ENCODE data around the gene BAIAP3.

BAIAP3 gene

GRCh38 chr16:1349351-1349750 is 15.9 kb downstream of the BAIAP3 start:
- DNase-seq: no peak

DNA sequence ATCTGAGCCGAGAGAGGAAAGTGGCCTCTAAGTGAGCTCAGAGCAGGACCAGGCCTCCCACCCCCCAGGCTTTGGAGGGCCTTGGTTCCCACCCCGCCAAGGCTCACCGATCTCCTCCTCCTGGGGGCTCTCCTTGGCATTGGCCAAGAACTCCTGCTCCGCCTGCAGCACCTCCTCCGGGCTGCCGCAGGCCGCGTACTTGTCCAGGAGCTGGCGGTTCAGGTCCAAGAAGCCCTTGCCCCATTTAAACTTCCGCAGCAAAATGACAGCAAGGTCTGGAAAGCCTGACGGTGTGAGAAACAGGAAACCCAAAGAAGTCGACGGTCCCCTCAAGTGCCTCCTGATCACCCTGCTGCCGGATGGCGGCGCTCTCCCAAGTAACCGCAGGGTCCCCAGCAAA is 16.5 kb downstream of the BAIAP3 start:
- DNase-seq: no peak

DNA sequence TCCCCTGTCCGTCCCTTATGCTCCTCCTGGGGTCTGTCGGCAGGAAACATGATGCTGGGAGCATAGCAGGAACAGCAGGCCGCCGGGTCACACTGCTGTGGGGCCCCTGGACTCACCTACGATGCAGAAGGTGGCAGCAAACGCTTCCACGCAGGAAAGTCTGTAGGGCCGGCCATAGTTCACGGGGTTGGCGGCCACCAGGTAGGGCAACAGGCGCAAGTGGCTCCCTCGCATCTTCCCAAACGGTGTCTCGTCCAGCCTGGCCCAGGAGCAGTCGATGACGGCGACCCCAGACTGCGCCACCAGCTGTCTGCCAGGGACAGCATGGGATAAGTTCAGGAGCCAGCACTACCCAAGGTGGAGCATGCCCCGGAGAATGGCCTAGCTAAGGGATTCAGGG is 17.2 kb downstream of the BAIAP3 start:
- no peak for DNase-seq

DNA sequence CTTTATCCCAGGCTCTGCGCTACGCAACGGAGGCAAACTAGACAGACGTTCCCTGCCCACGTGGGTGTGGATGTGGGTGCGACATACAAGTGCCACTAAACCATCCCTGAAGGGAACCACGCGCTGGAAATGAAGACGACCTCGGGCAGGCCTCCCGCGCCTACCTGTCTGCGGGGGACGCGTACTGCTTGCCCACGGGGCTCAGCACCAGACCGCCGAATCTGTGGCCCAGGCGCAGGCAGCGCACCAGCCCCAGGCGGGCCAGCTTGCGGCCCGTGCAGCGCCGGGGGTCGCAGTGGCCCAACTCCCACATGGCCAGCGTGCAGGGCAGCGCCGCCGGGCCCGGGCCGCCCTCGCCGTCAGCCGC is 17.8 kb downstream of the BAIAP3 start:
- DNase-seq: no peak

GRCh38 chr16:1351582-1352362 is 18.3 kb downstream of the BAIAP3 start, which contains the start of the genes GNPTG and TSR3:
Gene GNPTG, plus strand, starts transcription at chr16:1351931. Its CDS starts 35 bp downstream, at chr16:1351966.
Gene TSR3, minus strand, starts transcription at chr16:1351878. Its CDS starts 74 bp downstream, at chr16:1351804.
- DNase-seq: peak; percentile 84

- DNase-seq: no peak
Measured at GRCh38 chr16:1354815-1355540, 21.5 kb downstream of the BAIAP3 start.

- DNase-seq: no peak
Measured at GRCh38 chr16:1355591-1355990, 22.1 kb downstream of the BAIAP3 start.

GRCh38 chr16:1356061-1356900 is 22.8 kb downstream of the BAIAP3 start:
- DNase-seq: no peak

DNA sequence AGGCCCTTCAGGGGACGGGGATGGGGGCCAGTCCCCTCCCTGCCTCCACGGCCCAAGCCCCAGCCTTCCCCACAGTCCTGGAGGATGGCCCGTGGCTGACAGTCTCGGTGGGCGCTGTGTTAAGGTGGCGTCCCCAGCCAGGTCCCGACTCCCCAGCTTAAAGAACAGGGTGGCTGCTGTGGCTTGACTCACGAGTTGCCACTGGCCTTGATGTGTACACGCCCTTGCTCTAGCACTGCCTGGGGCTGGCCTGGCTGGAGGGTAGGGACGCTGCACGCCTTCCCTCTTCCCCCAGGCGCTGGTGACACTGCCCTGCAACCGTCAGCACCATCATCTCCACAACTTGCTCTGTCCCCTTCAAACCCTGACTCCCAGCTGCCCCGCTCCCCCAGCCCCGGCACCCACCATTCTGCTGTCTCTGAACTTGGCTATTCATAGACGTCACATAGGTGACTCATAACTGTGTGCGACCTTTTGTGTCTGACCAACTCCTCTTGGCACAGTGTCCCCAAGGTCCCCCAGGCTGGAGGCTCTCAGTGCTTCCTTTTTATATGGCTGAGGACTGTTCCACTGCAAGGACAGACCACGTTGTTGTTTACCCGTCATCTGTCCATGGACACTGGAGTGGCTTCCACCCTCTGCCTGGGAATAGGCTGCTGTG is 24.6 kb downstream of the BAIAP3 start:
- no peak for DNase-seq

GRCh38 chr16:1361685-1362360 is 28.4 kb downstream of the BAIAP3 start:
- no peak for DNase-seq

DNA sequence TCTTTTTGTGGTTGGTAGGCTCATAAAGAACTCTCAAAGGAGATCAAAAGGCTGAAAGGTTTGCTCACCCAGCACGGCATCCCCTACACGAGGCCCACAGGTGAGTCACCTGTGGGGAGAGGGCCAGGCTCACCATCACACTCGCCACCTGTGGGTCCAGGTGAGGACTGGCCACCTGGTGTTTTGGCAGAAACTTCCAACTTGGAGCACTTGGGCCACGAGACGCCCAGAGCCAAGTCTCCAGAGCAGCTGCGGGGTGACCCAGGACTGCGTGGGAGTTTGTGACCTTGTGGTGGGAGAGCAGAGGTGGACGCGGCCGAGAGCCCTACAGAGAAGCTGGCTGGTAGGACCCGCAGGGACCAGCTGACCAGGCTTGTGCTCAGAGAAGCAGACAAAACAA is 29.4 kb downstream of the BAIAP3 start:
- no peak for DNase-seq

DNA sequence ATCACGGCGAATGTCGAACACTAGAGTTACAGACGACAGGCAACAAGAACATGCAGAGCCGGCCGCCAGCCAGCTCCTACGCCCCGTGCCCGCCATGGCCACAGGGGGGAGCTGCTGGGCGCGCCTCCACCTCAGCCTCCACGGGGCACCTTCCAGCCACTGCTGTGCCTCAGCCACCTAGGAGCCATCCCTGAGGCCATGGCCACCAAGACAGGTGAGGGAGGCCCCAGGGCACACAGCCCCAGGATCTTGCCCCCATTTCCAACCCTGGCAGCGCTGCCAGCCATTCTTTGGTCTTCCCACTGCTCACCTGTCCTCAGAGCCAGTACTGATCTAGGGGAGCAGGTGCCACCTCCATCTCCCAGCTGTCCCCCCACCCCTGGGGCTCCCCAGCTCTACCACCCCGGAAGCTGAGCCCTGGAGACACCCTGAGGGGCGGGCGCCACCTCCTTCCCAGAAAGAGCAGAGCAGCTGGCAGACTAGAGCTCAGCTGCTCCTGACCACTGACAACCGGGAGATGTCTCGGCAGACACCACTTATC is 30.1 kb downstream of the BAIAP3 start:
- no peak for DNase-seq

GRCh38 chr16:1364510-1364909 is 31.1 kb downstream of the BAIAP3 start:
- DNase-seq: no peak

GRCh38 chr16:1366060-1366711 is 32.7 kb downstream of the BAIAP3 start:
- DNase-seq: no peak

GRCh38 chr16:1366712-1367299 is 33.4 kb downstream of the BAIAP3 start:
- no peak for DNase-seq

GRCh38 chr16:1367486-1368174 is 34.2 kb downstream of the BAIAP3 start:
- no peak for DNase-seq

GRCh38 chr16:1371054-1371978 is 37.9 kb downstream of the BAIAP3 start:
- DNase-seq: no peak

- DNase-seq: no peak
Measured at GRCh38 chr16:1372292-1372950, 39.0 kb downstream of the BAIAP3 start.

Measured in EL (cell line).